GM12878 (cell line): ENCODE results near the gene PRKRIP1. TPM values are rescaled to one million over a fixed set of nuclear protein-coding genes. Genes with fewer than 3 reads are reported as not detected.

Experiments used
- ATAC-seq: fragments of 200-7000 bp; cut with Tn5 transposase; 3 replicates; pipeline ENCODE4 v1.9.1; 2020; ENCODE audit warnings: mild to moderate bottlenecking, moderate library complexity
- BruUV-seq: library from RNA; stranded (reverse); fragments of 400-500 nt; replicated peaks from 2 replicates; lab custom pipeline; 2021; lab: Mats Ljungman, UMichigan
- CTCF ChIA-PET: fragments of 300-600 bp; sonication (Branson Sonifier 250); formaldehyde crosslinking; extraction: SDS; loops from one replicate; lab custom pipeline; 2021; ENCODE audit warnings: inconsistent platforms; lab: Yijun Ruan, JAX
- POLR2A ChIA-PET: fragments of 350-600 bp; formaldehyde crosslinking; extraction: SDS; loops from one replicate; lab custom pipeline; 2021; ENCODE audit warnings: inconsistent platforms; lab: Charles Lee
- RAD21 ChIA-PET: fragments of 300-600 bp; sonication (Branson Sonifier 250); formaldehyde crosslinking; loops from one replicate; lab custom pipeline; 2023; ENCODE audit warnings: antibody characterized with exemption; ENCODE audit not compliant: unreplicated experiment; lab: Charles Lee
- SMC1A ChIA-PET: fragments of 300-600 bp; sonication (Branson Sonifier 250); formaldehyde crosslinking; loops from one replicate; lab custom pipeline; 2023; ENCODE audit not compliant: unreplicated experiment, uncharacterized antibody; lab: Charles Lee
- DNase-seq: peaks from one replicate; pipeline ENCODE4 v3.0.0-alpha.2; 2011; ENCODE audit warnings: low read depth, low spot score
- FAIRE-seq: peaks from 3 replicates; lab custom pipeline; 2011; peaks lifted over from hg19 to GRCh38; lab: Jason Lieb, UNC
- H2AFZ ChIP-seq: 2 replicates; pipeline ENCODE4 v1.6.0; 2011; ENCODE audit warnings: low read depth, low read length, control low read depth; ENCODE audit not compliant: control insufficient read depth
- H3K27ac ChIP-seq: 2 replicates; pipeline ENCODE4 v1.5.1; 2011; ENCODE audit warnings: control low read depth; ENCODE audit not compliant: control insufficient read depth, insufficient read depth
- H3K27me3 ChIP-seq, 2 experiments: replicated peaks in 1 of 2; 2 replicates each; pipeline versions ENCODE4 v1.6.0 to v1.6.1; 2011; ENCODE audit warnings: low read length in 1 of 2; ENCODE audit not compliant: control insufficient read depth in 2 of 2, insufficient read depth in 2 of 2
- H3K36me3 ChIP-seq, 2 experiments: 2 replicates each; pipeline ENCODE4 v1.5.1; 2011; ENCODE audit warnings: low read length in 1 of 2; ENCODE audit not compliant: control insufficient read depth in 2 of 2, insufficient read depth in 2 of 2
- H3K4me1 ChIP-seq: 2 replicates; pipeline ENCODE4 v1.6.1; 2011; ENCODE audit warnings: mild to moderate bottlenecking, low read length, moderate library complexity, mixed read lengths; ENCODE audit not compliant: control insufficient read depth, insufficient read depth
- H3K4me2 ChIP-seq: 2 replicates; pipeline ENCODE4 v1.6.0; 2011; ENCODE audit warnings: control low read depth; ENCODE audit not compliant: control insufficient read depth, insufficient read depth
- H3K4me3 ChIP-seq: fragments of 200-600 bp; sonication (generic); 2 replicates; pipeline ENCODE4 v1.5.1; 2016
- H3K79me2 ChIP-seq: 2 replicates; pipeline ENCODE4 v1.6.0; 2011; ENCODE audit warnings: low read length; ENCODE audit not compliant: control insufficient read depth, insufficient read depth
- H3K9ac ChIP-seq: 2 replicates; pipeline ENCODE4 v1.8.0; 2011; ENCODE audit warnings: low read length, control low read depth, mixed read lengths; ENCODE audit not compliant: control insufficient read depth, insufficient read depth
- H3K9me3 ChIP-seq: replicated peaks from 3 replicates; pipeline ENCODE4 v1.5.1; 2011; ENCODE audit warnings: mild to moderate bottlenecking, low read length; ENCODE audit not compliant: control insufficient read depth, insufficient read depth
- H4K20me1 ChIP-seq: 2 replicates; pipeline ENCODE4 v1.6.0; 2011; ENCODE audit not compliant: control insufficient read depth, insufficient read depth
- HDAC2 ChIP-seq: fragments of 200-600 bp; sonication (generic); IDR thresholded peaks from 2 replicates; pipeline ENCODE4 v1.6.1; 2017
- POLR2A ChIP-seq: IDR thresholded peaks from 2 replicates; pipeline ENCODE4 v1.6.1; 2011; ENCODE audit warnings: low read depth, mild to moderate bottlenecking, low read length
- RFX5 ChIP-seq: IDR thresholded peaks from 2 replicates; pipeline ENCODE4 v1.6.1; 2011; ENCODE audit warnings: low read depth, low read length, improper control_type of control experiment
- WGBS: methylation state at CpG from one replicate; pipeline ENCODE4 v1.1.6; 2016; ENCODE audit warnings: low lambda C conversion rate; ENCODE audit not compliant: insufficient replicate concordance, insufficient coverage; ENCODE audit errors: missing lambda C conversion rate; 5-methylcytosine and 5-hydroxymethylcytosine counted together
- in situ Hi-C: fragments of 300-500 bp; cut with MboI; formaldehyde crosslinking; loops from 9 replicates; pipeline ENCODE4 v1.14.3; 2018; ENCODE audit warnings: mixed read lengths
- intact Hi-C: fragments of 100-400 bp; cut with micrococcal nuclease; formaldehyde crosslinking; loops from one replicate; pipeline ENCODE4 v1.14.2; 2022; ENCODE audit not compliant: unreplicated experiment
- polyA plus RNA-seq, 11 experiments: library from polyadenylated mRNA; depleted of rRNA in 4 of 11; unstranded in 6 of 11; stranded (reverse) in 5 of 11; fragments of >200 nt; fragmentation: Nextera tagmentation in 4 of 11; fragmentation: Illumina TruSeq in 1 of 11; extraction: Ambion mirVana in 4 of 11; extraction: Trizol in 1 of 11; gene quantifications; 1 replicate in 1 of 11; 2 replicates in 10 of 11; pipeline versions ENCODE4 v1.2.1 to v1.2.3, GENCODE V29; 2011 to 2016; ENCODE audit warnings: inconsistent platforms in 2 of 11, missing spikeins in 2 of 11, low read depth in 1 of 11
- total RNA-seq, 4 experiments: library from RNA; depleted of rRNA in 3 of 4; stranded (reverse); fragments of >200 nt in 3 of 4; fragmentation: Illumina TruSeq in 1 of 4; extraction: Trizol in 1 of 4; gene quantifications; 2 replicates each; pipeline versions ENCODE4 v1.2.1 to v1.2.3, GENCODE V29; 2013 to 2021
- TF ChIP-seq, protein P1 (sequence below): fragments of 450-650 bp; IDR thresholded peaks from 2 replicates; pipeline ENCODE4 v1.6.1; 2017; ENCODE audit warnings: mild to moderate bottlenecking, moderate library complexity
- TF ChIP-seq, protein P2 (sequence below): IDR thresholded peaks from 2 replicates; pipeline ENCODE4 v1.6.1; 2011; ENCODE audit warnings: mild to moderate bottlenecking, low read depth, low read length, moderate library complexity; ENCODE audit not compliant: insufficient replicate concordance

Gene PRKRIP1
- total and polyA plus RNA-seq, 10 of the 15 experiments (the other 5 are each of a cell fraction or from before 2014, with no cell fraction given), result 17.0 to 38.4 (median 25.5) TPM

DNA sequence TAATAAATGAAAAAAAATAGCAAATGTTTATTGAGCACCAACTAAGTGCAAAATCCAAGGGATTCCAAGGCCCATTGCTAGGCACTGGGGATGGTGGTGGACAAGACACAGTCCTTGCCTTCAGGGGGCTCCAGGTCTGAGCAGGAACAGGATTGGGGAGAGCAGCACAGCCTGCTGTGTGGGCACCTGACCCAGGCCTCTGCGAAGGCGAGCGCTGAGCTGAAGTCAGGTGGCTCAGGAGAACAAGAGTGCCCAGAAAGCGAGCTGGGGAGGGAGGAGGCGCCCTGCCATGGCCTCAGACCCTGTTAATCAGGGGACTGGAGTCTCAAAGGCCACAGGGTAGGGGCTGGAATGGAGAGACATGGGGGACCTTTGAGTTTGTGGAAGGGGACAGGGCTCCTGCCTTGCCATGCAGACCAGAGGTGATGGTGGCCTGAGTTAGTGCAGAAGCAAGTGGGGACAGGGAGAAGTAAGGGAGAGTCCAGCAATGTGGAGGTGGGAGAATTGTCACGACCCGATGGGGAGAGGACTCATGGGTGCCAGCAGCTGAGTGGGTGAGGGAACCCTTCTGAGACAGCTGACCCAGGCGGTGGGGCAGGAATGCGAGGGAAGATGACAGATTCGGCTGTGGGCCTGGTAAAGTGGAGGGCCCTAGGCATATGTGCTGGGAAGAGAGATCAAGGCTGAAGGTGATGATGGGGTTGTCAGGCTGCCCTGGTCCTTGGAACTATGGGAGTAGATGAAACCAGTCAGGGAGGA, 33.2 kb downstream of the PRKRIP1 start:
- DNase-seq, result no peak
- SMC1A ChIA-PET, result interaction anchor here (1.2 to 6.7 kb wide), 3 partner anchors 13 to 21 kb away, joined by 4 to 89 read pairs (median 12); no protein-coding TSS in a partner anchor
- POLR2A ChIA-PET, result interaction anchor here (1.2 to 13.0 kb wide), 2 partner anchors 12 to 14 kb away, joined by 3 to 210 read pairs; no protein-coding TSS in a partner anchor
- H3K9me3 ChIP-seq, result no peaks in the 10 kb centered on the region
- WGBS, result 95% methylated on average over 10 of the region's 10 CpGs
- H3K27me3 ChIP-seq, result no peaks in the 10 kb centered on the region
- no peak overlapping the region for H3K9ac ChIP-seq
- peak overlapping the region; percentile 12; the same call in 1 of the 2 replicates for H3K27ac ChIP-seq
- H3K4me1 ChIP-seq, result peaks cover 60% of the 10 kb centered on the region
- H3K79me2 ChIP-seq, result peaks cover 13% of the 10 kb centered on the region
- intact Hi-C loops, result no loop called here
- no TSS peak for BruUV-seq
- H4K20me1 ChIP-seq, result no peaks in the 10 kb centered on the region
- RAD21 ChIA-PET, result interaction anchor here (0.6 to 6.0 kb wide), 3 partner anchors 13 to 21 kb away, joined by 3 to 115 read pairs (median 6); no protein-coding TSS in a partner anchor
- no peak overlapping the region for H2AFZ ChIP-seq
- H3K4me2 ChIP-seq, result no peak overlapping the region
- CTCF ChIA-PET, result interaction anchor here (0.9 kb wide), 1 partner anchor 12 kb away, joined by 3 read pairs; no protein-coding TSS in a partner anchor
- FAIRE-seq, result no peak
- no peak for TF ChIP-seq RFX5
- TF ChIP-seq HDAC2, result no peak
- TF ChIP-seq POLR2A, result 0 out of 2 replicates have a peak, but pooled peaks have one; percentile 28
- TF ChIP-seq, protein P1, sequence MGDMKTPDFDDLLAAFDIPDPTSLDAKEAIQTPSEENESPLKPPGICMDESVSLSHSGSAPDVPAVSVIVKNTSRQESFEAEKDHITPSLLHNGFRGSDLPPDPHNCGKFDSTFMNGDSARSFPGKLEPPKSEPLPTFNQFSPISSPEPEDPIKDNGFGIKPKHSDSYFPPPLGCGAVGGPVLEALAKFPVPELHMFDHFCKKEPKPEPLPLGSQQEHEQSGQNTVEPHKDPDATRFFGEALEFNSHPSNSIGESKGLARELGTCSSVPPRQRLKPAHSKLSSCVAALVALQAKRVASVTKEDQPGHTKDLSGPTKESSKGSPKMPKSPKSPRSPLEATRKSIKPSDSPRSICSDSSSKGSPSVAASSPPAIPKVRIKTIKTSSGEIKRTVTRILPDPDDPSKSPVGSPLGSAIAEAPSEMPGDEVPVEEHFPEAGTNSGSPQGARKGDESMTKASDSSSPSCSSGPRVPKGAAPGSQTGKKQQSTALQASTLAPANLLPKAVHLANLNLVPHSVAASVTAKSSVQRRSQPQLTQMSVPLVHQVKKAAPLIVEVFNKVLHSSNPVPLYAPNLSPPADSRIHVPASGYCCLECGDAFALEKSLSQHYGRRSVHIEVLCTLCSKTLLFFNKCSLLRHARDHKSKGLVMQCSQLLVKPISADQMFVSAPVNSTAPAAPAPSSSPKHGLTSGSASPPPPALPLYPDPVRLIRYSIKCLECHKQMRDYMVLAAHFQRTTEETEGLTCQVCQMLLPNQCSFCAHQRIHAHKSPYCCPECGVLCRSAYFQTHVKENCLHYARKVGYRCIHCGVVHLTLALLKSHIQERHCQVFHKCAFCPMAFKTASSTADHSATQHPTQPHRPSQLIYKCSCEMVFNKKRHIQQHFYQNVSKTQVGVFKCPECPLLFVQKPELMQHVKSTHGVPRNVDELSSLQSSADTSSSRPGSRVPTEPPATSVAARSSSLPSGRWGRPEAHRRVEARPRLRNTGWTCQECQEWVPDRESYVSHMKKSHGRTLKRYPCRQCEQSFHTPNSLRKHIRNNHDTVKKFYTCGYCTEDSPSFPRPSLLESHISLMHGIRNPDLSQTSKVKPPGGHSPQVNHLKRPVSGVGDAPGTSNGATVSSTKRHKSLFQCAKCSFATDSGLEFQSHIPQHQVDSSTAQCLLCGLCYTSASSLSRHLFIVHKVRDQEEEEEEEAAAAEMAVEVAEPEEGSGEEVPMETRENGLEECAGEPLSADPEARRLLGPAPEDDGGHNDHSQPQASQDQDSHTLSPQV, result no peak
- TF ChIP-seq, protein P2, sequence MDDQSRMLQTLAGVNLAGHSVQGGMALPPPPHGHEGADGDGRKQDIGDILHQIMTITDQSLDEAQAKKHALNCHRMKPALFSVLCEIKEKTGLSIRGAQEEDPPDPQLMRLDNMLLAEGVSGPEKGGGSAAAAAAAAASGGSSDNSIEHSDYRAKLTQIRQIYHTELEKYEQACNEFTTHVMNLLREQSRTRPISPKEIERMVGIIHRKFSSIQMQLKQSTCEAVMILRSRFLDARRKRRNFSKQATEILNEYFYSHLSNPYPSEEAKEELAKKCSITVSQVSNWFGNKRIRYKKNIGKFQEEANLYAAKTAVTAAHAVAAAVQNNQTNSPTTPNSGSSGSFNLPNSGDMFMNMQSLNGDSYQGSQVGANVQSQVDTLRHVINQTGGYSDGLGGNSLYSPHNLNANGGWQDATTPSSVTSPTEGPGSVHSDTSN, result no peak
- ATAC-seq, result no peak
- in situ Hi-C loops, result no loop called here
- peaks cover 0 to 2% of the 10 kb centered on the region in 2 experiments for H3K36me3 ChIP-seq
- no peak overlapping the region for H3K4me3 ChIP-seq
